GM19467 (cell line): ENCODE results near the gene PPP1R37.

ENCODE experiments used
- ATAC-seq: cut with Tn5 transposase; IDR thresholded peaks from one replicate; pipeline ENCODE4 v1.9.1; 2021; ENCODE audit warnings: mild to moderate bottlenecking, moderate library complexity; ENCODE audit not compliant: unreplicated experiment

Gene PPP1R37, protein sequence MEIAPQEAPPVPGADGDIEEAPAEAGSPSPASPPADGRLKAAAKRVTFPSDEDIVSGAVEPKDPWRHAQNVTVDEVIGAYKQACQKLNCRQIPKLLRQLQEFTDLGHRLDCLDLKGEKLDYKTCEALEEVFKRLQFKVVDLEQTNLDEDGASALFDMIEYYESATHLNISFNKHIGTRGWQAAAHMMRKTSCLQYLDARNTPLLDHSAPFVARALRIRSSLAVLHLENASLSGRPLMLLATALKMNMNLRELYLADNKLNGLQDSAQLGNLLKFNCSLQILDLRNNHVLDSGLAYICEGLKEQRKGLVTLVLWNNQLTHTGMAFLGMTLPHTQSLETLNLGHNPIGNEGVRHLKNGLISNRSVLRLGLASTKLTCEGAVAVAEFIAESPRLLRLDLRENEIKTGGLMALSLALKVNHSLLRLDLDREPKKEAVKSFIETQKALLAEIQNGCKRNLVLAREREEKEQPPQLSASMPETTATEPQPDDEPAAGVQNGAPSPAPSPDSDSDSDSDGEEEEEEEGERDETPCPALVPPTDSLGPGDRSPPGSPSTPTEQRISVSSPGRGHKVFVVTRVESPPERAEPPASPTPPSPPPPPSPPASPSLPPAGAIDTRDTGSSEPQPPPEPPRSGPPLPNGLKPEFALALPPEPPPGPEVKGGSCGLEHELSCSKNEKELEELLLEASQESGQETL

DNA sequence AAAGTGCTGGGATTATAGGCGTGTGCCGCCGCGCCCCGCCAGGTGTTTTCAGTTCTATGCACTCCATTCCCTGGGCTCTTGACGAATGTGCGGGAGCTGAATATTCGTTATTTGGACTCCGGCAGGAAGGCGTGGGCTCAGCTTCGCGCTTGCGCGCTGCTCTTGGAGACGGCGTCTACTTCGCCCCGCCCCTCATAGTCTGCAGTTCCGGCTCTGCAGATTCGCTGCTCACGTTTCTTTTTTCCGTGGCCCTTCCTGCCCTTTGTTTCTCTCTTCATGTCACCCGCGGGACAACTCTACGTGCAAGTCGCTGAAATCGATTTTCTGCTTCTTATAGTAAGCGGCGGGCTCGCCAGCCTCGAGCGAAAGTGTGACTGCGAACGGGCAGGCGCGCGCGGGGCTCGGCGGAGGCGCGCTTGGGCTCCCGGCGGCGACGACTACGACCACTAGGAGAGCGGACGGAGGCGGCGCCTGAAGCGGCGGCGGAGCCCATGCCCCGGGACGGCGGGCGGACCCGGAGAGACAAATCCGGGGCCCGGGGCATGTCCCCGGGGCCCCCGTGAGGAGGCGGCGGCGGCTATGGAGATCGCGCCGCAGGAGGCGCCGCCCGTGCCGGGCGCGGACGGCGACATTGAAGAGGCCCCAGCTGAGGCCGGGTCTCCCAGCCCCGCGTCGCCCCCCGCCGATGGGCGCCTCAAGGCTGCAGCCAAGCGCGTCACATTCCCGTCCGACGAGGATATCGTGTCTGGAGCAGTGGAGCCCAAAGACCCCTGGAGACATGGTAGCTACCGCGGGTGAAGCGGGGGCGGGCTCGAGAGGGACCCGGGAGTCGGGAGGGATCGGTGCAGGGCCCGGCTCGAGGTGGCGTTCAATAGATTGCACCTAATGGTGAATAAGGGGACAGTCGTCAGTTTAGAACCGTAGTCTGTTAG is at the start of gene PPP1R37:
Gene PPP1R37 (plus strand): TSS at position 433 of the 932 bp plus-strand sequence. CDS start 147 bp downstream, at position 580.
- peak; percentile 55 for ATAC-seq

DNA sequence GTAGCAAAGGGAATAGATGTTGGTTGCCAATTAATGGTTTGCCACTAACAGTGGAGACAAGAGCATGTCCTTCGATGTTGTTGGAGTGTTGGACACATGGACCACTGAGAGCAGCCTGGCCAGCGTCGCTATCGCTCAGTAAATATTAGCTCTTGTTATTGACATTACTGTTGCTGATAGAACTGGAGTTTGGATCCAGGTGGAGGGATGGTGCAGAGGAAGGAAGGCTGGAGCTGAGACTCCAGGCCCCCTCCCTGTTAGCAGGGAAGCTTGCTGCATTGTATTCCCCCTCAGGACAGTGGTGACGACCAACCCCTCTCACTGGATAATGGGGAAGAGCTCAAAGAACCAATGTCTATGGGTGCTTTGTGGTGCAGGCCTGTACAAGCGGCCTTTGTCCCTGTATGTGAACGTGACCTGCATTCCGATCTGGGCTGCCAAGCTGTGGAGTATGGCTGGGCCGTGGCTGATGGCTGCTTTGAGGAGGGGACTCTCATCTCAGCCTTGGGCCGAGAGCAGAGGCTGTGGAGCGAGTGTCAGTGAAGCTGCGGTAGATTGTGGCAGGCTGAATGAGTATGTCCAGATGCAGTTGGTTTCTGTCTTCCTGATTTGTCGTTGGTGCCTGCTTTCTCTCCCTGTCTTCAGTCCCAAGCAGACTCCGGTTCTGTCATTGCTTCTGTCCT is 47.2 kb upstream of the PPP1R37 start:
- ATAC-seq: no peak

DNA sequence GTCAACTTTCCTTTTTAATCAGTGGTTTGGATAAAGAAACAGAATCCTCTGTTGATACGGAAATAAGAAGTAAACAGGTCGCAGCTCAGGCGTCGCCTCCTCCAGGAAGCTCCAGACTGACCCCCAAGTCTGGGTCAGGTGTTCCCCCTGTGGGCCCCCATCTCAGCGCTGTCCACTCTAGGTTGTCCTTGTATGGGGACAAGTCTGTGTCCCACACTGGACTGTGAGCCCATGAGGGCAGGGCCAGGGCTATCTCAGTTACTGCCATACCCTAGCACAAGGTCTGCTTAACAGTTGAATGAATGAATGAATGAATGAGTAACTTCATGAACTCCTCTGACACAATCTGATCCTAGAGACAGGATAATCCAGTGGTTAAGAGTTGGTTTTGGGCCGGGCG is 46.6 kb upstream of the PPP1R37 start:
- no peak for ATAC-seq

DNA sequence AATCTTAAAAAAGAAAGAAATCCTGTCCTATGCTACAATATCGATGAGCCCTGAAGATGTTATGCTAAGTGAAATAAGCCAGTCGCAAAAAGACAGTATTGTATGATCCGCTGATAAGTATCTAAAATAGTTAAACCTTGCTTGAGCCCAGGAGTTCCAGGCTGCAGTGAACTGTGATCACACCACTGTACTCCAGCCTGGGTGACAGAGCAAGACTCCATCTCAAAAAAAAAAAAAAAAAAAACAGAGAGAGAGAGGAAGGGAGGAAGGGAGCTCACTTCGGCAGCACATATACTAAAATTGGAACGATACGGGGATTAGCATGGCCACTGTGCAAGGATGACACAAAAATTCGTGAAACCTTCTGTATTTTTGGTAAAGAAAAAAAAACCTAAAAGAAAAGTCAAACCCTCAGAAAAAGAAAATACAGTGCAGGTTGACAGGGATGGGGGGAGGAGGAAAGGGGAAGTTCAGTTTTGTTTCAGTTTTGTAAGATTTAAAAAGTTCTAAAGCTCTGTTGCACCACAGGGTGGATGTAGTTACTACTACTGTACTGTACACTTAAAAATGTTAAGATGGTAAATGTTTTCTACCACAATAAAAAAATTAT is 45.7 kb upstream of the PPP1R37 start:
- ATAC-seq: peak; percentile 49

DNA sequence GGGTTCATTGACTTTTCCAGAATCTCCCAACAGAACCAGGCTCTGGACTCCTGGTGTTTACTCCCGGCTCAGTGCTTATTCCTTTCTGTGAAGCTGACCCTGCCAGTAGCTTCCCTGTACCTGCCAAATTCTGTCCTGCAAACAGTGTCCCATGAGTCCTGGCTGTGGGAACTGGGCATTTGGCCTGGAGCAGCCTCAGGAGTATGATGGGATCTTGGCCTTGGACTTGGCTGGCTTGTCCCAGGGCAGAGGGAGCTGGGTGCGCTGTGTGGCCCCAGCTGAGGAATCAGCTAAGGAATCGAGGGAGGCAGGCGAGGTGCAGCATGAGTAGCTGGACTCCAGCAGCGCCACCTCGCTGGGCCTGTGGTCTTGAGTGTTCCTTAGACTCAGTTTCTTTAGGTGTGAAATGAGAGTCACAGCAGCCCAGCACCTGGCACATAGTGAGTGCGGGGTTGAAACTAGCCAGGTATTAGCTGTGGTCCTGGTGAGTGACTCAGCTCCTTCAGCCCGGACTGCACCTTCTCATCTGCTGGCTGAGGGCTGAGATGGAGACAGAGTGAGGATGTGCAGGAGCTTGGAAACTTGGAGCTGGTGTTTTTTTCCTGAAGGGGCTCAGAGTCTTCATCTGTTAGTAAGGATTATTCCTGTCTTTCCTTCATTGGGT is 43.8 kb upstream of the PPP1R37 start:
- no peak for ATAC-seq

DNA sequence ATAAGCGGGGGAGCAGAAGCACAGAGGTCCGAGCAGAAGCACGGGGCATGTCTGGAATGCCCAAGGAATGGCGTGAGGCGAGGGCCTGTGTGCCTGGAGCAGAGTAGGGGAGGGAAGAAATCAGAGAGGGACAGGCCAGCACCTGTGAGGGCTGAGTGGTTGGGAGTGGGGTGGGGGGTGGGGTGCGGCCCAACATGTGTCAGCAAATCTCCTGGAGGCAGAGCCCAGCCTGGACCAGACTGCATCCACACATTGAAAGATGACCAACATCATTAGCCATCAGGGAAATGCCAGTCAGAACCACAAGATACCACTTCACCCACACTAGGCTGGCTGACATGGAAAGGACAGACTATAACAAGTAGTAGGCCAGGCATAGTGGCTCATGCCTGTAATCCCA is 42.9 kb upstream of the PPP1R37 start:
- ATAC-seq: no peak

DNA sequence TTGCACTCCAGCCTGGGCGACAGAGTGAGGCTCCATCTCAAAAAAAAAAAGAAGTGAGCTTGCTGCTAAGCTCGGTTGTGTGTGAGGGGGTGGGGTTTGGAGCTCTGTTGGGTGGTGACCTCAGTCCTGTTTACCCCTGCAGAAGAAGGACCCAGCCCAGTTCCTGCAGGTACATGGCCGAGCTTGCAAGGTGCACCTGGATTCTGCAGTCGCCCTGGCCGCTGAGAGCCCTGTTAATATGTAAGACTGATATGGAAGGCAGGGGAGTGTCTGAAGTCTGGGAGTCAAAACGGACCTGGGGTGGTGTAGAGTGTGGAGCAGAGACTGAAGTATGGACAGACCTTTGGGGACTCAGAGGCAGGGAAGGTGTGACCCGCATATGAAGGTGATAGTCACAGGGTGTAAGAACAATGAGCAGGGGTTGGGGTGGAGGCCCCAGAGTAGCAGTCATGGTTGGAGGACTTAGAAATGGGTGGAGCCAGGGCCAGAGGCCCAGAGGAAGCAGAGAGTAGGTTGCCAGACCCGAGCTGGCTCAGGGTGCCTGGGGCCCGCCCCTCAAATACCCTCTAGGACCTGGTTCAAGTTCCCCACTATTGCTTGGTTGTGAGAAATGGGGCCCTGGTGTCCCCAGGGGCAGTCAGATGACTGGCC is 40.9 kb upstream of the PPP1R37 start:
- no peak for ATAC-seq

DNA sequence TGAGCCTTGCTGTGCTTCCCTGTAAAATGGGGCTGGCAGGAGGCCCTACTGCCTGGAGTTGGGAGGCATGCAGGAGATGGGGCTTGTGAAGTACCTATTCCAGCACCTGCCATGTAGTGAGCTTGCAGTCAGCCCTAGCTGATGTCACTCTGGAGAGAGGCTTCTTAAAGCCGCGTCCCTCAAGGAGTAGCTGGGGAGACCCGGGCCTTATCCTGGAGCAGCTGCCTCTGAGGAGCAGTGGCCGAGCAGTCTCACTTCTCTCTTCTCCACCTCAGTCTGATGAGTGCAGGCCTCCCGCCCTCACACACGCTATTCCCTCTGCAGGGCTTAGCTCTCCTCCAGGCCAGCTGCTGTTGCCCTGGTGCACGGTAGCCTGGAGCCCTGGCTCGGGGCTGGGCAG is 36.1 kb upstream of the PPP1R37 start:
- ATAC-seq: no peak

DNA sequence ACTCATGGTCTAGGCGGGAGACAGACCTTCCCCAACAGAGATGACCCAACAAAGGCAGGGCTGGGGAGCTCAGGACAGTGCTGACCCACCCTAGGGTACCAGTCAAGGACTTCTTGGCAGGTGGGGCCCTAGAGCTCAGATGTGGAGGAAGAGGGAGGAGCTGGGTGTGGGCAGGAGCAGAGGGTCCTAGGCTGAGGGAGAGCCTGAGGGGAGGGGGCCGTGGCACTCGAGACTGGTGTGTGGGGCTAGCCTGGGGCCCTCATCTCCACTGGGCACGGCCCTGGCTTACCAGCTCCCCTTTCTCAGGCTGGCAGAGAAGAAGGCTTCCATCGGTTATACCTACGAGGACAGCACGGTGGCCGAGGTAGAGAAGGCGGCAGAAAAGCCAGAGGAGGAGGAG is 35.5 kb upstream of the PPP1R37 start:
- ATAC-seq: no peak

DNA sequence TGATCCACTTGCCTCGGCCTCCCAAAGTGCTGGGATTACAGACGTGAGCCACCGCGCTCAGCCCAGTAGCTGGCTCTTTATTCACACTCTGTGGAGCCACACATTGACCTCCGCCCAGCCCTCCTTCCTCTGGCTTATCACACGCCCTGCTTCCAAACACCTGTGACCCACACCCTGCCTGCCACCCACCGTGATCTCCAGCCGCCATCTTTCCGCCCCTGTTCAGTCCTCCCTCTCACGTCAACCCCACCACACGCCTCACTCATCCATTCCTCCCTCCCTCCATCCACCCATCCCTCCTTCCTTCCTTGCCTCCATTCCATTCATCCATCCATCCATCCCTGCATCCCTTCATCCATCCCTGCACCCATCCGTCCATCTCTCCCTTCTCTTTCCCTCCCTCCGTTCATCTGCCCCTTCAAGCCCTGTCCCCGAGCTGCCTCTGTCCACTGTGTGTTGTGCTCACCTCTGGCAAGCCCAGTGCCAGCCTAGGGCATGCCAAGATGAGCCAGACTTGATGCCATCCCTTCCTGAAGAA is 34.3 kb upstream of the PPP1R37 start:
- ATAC-seq: no peak

DNA sequence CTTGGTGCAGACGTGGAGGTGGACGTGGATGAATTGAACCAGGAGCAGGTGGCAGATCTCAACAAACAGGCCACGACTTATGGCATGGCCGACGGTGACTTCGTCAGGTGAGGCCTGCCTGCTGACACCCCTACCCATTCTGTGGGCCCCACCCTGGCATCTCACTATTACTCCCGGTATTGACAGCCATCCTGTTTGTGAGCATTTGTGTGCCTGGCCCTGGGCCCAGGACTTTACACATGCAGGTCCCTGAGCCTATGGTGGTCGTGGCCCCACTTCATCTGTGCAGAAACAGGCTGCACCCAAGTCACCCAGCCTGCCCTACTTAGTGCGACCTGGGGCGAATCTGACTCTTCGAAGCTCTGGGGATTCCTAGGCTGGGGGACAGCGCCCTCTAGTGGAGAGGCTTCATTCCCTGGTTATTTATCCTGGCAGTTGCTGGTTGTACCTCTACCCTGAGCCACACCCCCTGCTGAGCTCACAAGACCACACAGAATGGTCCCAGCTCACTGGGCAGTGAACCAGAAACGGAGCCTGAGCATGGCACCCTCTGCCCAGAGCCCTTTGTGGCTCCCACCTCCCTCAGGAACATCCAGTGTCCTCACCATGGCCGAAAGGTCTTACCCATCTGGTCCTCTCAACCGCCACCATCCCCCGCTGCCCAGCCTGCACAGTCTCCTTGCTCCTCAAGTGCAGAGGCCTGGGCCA is 33.6 kb upstream of the PPP1R37 start:
- ATAC-seq: no peak

DNA sequence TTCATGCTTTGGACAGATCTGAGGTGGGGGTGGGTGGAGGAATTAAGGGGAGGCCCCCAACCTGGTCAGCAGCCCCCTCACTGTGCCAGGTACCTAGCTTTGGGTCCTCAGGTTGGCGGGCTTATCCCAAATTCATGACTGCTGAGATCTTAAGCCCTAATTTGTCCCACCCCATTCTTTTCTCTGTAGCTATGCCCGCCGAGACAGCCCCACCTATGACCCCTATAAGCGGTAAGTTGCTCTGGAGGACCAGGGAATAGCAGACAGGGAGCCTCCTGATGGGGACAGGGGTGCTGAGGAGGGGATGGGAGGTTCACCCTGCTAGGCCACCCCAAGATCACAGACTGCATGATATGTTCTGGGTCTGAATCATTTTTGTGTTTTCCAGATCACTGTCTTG is 31.0 kb upstream of the PPP1R37 start:
- no peak for ATAC-seq

DNA sequence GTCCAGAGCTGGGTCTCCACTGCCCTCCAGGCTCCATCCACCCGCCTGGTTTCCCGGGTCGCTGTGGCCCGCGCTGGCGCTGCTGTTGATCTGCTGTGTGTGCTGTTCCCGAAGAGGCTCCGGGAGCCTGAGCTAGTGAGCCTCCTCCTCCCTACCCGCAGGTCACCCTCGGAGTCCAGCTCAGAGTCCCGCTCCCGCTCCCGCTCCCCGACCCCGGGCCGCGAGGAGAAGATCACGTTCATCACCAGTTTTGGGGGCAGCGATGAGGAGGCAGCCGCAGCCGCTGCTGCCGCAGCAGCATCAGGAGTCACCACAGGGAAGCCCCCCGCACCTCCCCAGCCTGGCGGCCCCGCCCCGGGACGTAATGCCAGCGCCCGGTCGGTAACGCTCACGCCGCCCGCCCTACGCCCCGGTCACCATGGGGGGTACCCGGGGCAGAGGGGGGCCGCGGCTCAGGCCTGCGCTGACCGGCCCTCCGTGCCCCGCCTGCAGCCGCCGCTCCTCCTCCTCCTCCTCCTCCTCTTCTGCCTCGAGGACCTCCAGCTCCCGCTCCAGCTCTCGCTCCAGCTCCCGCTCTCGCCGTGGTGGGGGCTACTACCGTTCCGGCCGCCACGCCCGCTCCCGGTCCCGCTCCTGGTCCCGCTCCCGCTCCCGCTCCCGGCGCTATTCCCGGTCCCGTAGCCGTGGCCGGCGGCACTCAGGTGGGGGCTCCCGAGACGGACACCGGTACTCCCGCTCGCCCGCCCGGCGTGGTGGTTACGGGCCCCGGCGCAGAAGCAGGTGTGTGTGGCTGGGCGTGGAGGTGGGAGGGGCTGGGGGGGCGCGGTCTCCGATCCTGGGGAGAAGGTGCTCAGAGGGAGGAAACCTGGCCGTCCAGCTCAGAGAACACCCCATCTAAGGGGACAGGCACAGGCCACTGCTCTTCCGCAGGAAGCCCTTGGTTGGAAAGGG is 28.9 kb upstream of the PPP1R37 start:
- no peak for ATAC-seq

DNA sequence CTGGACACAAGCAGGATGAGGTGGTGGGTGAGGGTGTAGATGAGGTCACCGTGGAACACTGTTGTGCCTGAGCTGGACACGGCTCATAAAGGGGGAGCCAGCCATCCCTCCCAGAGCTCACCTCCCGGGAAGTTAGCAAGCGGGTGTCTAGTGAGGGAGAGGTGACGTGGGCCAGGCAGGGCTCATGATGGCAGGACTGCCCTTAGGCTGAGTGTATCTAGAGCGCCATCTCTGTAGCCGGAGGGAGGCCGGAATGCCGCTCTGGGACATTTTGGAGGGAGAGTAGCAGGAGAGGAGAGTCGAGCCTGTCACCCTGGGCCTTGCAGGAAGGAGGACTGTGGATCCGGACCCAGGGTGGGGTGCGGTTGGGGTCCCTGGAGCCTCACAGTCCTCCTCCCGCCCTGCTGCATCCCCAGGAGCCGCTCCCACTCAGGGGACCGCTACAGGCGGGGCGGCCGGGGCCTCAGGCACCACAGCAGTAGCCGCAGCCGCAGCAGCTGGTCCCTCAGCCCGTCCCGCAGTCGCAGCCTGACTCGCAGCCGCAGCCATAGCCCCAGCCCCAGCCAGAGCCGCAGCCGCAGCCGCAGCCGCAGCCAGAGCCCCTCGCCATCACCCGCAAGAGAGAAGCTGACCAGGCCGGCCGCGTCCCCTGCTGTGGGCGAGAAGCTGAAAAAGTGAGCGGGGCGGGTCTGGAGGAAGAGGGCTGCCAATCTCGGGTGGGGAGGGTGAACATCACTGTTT is 25.9 kb upstream of the PPP1R37 start:
- ATAC-seq: no peak

DNA sequence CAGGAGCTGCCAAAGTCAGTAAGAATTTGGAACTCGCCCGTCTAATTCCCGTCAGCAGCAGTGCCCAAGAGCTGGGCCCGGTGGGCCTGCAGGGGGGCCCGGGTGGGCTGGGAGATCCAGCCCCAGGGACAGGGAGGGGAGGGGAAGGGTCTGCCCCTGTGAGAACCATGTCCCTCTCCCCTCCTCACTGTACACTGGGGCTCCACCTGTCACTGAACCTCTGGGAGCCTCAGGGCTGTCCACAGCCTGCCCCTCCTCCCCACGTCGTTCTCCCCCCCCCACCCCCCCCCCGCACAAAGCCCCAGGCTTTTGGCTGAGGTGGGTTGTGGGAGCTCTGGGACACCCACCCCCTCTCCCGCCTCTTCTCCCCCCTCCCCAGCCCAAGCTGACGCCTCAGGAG is 24.9 kb upstream of the PPP1R37 start:
- no peak for ATAC-seq

DNA sequence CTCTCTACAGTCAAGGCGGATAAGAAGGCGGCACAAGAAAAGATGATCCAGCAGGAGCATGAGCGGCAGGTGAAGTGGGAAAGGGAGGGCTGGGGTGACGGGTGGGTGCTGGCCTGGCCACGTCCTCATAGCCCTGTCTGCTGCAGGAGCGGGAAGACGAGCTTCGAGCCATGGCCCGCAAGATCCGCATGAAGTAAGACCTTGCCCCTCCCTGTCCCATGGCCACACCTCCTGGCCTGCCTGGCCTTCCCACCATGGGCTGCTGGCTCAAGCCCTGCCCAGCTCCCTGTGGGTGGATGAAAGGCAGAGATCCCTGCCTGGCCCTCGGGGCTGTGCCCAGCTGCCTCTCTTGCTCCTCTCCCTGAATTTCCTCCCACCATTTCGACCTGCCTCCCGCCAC is 23.9 kb upstream of the PPP1R37 start:
- no peak for ATAC-seq

DNA sequence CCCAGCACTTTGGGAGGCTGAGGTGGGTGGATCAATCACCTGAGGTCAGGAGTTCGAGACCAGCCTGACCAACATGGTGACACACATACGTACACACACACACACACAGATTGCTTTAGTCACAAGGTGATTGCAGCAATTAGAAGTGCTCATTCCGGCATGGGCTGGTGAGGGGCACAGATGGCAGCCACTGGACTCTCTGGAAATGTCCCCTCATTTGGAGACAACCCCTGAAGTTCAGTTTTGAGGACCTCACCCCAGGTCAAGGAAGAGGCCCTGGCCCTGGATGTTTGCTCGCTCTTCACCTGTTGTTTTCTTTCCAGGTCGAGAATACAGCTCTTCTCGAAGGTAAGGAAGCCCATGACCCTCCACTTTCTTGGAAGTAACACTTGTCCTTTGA is 22.8 kb upstream of the PPP1R37 start:
- ATAC-seq: no peak
